Measurements from ENCODE around the gene PRXL2B.

Gene PRXL2B

DNA sequence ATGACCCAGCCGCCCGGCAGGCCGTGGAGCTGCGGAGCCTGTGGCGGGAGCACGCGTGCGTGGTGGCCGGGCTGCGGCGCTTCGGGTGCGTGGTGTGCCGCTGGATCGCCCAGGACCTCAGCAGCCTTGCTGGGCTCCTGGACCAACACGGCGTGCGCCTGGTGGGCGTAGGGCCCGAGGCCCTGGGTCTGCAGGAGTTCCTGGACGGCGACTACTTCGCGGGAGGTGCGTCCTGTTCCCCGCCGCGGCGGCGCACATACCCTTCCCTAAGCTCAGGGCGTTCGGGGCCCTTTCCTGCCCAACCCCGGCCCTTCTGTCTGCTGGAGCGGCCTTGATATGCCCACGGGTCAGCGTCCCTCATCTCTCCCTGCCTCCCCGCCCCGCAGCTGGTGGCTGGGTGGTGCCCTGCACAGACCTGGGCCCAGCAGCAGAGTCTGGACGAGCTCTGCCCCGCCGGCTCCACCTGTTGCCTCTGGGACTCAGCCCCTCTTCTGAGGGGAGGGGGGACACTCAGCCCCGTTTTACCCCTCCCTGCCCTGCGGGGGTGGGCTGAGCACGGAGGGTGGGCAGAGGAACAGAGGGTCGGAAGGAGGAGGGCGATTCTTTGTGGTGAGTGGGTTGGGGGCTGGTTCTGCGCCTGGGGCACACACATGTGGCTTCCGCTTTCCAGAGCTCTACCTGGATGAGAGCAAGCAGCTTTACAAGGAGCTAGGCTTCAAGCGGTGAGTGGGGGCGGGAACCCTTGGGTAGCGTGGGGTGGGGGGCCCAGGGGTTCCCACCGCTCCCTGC lies 688 bp downstream of the PRXL2B start:
- no peak for DNase-seq

DNA sequence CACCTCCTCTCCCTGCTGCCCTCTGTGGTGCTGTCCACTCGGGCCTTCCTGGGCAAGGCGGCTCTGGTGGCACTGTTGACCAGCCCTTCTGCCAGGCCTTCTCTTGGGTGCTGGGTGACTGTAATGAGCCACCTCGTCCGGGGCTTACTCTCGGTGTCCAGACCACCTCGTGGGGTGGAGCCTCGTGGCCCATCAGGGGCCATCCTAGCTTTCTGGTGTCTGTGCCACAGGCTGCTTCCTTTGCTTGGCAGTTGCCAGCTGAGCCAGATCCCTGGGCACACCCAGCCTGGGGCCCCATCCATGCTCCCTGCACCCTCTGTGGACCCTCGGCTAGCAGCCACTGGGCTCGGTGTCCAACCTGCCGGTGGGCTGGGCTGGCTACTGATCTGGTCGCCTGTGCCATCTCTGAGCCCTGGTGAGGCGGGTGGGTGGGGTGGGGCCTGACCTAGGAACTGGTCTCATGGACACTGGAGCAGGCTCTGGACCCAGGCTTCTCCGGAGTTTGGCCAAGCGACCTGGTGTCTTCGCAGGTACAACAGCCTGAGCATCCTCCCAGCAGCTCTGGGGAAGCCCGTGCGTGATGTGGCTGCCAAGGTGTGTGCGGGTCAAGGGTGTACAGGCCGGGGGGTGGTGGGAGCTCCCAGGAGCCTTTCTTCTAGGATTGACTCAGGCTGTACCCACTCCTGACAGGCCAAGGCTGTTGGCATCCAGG lies 1.4 kb downstream of the PRXL2B start:
- DNase-seq = no peak

DNA sequence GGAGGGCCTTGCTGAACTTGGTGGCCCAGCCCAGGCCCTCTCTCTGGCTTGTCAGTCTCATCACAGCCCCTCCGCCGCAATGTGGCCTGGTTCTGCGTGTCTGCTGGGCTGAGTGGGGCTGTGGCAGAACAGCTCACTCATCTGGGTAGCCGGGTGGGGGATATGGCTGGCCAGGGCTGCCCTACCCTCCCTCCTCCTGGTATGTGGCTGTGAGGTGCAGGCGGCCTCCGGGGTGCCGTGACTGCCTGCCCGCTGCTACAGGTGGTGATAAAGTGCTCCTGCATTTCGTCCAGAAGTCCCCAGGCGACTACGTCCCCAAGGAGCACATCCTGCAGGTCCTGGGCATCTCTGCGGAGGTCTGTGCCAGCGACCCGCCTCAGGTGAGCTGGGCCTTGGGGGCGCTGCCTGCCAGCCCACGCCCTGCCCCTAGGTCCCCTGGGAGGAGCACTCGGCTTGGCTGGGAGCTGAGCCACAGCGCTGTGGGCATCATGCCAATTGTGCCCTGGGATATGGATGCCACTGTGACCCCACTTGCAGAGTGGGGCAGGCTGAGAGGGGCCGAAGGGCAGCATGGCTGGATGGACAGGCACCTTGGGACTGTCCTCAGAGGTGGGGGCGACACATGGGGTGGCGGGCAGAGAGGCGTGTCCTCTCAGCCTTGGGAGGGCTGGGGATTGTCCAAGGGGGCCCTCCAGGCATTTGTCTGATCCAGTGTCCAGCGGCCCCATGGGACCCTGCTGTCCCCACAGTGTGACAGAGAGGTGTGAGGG lies 2.3 kb downstream of the PRXL2B start:
- no peak for DNase-seq

DNA sequence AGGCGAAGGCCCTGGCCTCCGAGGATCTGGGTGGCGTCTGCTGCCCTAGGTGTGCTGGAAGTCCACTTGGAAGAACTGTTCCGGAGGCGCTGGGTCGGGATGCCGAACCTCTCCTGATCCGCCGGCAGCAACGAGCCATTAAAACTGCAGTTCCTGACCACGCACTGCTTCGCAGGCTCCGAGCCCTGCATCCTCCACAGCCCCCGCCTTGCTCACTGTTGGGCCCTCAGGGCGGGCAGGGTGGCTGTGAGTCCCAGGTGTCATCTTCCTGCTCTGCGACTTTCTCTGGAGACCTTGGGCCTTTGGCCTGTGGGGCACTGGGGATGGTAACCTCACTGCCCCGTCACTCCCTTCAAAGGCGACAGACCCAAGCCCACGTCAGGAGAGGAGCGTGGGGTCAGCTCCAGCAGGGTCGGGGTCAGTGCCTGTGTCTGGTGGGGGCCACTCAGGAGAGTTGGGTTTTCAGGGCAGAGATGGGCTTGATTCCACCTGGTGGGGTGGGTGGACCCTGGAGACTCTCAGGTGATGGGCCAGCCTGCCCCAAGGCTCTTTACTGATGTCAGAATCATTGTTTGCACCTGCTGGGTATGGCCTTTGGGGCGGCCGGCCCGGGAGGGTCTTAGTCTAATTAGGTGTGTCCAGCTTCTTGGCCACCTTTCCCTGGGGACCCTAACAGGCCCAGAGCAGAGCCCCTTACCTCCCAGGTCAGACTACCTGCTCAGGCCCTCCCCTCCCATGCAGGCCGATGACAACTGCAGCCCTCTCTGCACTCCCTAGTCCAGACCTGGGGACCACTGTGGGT lies 3.1 kb downstream of the PRXL2B start:
- no peak for DNase-seq

DNA sequence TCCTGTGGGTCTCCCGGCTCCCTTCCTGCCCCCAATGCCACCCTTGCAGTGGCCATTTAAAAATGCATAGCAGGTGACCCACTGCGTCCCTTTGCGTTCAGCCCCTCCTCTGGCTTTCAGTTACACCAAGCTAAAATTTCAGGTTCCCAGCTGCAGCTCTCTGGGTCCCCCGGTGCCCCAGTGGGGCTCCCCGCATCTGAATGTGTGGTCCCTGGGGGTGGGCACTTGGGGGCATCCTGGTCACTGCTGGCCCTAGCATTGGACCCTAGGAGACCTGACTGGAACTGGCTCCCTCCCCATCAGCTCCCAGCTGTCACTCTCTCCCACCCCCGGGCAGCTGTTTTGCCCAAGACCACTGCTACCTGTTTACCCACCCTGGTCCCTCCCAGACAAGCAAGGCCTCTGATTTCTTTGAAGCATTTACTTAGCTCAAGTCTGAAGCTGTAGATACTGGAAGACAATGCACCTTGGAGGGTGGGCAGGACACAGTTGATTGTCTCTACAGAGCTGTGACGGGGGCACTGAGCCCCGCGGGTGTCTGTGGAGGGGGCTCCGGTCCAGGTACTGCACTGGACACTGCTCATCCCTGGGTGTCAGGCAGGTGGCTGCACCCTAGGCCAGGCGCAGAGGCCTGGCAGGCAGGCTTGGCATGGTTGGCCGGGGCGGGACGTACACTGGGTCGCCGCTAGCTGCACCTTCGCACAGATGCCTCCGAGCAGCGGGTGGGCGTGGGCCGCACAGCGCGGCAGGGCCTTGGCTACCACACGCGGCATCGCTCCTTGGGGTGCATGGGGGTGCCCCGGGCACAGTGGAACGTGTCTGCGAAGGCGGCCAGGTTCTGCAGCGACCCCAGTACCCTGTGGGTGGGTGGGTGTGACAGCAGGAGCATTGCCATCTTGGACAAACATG lies 3.9 kb downstream of the PRXL2B start:
- DNase-seq = no peak

DNA sequence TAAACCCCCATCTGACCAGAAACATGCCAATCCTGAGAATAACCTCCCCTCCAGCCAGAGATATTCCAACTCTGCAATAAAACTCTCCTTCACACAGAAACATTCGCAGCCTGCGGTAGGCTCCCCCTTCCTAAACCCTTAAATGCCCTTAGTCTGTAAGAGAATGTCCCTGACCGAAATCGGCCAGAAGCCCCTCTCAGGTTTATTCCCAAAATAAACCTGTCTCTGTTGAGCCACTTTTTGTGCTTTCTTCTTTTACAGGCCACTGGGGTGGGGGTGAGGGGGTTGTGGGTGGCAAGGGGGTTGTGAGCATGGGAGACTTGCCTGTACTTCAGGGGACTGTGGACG lies 4.6 kb downstream of the PRXL2B start:
- DNase-seq = no peak

DNA sequence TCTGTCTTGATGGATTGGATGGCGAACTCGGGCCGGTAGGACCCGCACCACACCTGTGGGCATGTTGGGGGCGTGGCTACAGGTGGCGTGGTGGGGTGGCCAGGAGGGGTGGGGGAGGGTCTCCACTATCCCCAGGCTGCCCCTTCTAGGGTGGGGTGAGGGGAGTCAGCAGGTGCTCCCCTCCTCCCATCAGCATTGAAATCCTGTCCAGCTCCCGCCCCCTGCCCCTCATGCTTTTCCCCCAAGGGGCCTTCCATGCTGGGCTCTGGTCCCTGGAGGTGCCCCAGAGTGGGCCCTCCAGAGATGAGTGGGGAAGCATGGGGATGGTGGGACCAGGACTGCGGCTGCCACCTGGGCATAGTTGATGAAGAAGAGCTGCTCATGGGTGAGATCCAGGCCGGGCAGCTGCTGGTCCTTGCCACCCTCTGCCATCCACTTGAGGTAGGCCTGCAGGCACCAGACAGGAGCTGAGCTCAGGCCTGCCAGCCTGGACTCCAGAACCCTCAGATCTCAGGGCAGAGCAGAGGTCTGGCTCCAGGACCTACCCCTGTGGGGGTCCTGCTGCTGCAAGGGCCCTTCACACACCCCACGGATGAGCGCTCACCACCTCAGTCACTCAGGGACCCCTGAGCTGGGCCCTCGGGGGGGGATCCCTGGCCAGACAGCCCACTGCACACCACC lies 5.1 kb downstream of the PRXL2B start:
- no peak for DNase-seq

DNA sequence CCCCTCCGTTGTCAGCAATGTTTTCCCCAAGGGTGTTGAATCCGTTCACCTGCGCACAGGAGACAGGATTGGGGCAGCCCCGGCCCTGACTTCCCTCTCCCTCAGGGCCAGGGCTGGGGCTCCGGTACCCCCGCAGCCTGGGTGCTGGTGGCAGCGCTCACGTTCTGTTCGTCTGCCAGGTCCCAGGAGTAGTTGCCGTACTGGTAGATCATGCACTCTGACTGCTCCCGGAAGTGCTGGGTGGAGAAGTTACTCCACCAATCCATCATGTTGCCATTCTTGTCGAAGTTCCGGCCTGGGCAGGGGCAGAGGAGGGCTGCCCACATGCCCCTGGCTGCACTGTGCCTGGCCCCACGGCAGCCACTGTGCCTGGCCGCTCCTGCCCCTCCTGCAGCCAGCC lies 6.1 kb downstream of the PRXL2B start:
- DNase-seq = no peak

DNA sequence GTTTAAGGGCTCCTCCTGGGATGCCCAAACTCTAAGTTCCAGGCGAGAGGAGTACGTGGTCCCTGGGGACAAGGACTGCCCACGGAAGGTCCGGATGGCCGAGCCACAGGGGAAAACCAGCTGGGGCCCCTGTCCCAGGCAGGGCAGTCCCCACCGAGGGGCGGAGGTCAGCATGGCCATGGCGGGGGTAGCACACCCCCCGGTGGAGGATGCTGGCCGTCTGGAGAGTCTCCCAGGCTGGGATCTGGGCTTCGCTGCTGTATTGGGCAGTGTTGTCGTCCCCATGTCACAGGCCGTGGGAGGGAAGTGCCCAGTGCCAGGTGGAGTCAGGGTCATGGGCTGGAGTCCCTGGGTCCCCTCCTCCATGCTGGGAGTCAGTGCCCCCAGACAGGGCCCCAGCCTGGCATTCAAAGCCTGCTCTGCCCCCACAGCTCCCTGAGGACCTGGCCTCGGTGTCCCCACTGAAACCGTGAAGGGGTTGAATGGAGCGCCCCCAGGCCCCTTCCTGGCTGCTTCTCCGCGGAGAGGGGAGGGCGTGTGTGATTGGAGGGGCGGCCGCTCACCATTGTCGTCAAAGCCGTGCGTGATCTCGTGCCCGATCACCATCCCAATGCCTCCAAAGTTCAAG lies 6.8 kb downstream of the PRXL2B start:
- no peak for DNase-seq

DNA sequence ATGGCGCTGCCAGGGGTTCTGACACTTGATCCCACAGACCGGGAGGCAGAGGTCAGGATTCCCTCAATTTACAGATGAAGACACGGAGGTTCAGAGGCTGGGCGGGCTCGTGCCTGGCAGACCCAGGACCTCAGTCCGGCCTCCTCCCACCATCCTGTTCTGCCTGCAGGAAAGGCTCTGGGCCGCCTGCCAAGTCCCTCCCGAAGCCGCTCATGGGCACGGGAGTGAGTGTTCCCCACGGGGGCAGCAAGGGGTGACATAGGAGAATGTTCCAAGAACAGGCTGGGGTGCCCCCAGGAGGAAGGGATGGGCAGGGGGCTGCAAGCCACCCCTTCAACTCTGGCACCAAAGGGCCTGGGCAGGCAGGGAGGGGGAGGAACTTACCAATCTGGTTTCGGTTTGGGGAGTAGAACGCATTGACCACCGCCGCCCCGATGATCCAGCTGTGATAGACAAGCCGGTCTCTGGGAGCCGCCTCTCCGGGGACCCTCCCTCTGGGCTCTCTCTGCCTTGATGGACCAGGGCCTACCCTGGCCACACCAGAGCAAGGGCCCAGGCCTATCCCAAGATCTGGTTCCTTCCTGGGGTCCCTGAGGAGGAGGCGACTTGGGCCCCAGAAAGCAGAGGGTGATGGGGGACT lies 7.5 kb downstream of the PRXL2B start:
- DNase-seq = no peak

DNA sequence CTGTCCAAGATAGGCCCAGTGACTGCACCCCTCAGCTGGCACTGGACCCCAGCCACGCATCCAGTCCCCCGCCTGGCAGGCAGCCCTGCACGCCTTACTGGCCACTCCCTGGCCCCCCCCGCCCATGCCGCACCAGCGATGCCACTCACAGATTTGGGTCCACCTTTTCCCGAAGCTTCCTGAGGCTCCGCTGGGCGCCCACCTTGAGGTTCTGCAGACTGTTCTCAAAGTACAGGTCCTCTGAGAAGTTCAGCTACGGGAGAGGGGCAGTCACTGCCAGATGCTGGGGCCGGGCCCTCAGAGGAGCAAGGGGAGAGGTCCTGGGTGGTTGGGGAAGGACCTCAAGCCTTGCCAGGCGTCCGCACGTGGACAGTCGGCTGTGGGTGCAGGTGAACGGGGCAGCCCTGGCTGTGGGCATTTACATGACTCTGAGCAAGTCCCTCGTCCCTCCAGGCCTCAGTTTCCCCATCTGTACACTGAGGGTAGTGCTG lies 8.1 kb downstream of the PRXL2B start:
- DNase-seq = no peak

DNA sequence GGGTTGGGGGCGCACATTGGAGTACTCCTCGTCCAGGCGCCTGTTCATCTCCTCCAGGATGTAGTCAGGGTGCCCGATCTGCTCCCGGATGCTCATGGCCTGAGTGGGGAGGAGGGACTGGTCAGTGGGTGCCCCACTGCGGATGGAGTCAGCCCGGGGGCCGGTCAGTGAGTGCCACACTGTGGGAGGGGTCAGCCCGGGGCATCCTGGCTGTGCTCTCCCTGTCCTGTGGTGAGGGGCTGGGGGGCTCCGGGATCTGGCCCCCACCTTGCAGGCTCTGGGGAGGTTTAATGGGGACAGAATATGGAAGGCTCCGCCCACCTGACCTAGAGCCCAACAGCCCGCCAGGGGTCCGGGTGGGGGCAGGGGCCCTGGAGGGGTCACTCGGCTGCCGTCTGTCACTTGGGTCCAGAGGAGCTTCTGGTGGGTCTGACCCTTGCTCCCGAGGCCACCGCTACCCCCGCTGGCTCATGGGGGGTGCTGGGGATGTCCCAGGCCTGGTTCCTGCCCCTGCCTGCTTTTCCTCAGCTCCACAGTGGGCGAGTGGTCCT lies 8.8 kb downstream of the PRXL2B start:
- DNase-seq = no peak

DNA sequence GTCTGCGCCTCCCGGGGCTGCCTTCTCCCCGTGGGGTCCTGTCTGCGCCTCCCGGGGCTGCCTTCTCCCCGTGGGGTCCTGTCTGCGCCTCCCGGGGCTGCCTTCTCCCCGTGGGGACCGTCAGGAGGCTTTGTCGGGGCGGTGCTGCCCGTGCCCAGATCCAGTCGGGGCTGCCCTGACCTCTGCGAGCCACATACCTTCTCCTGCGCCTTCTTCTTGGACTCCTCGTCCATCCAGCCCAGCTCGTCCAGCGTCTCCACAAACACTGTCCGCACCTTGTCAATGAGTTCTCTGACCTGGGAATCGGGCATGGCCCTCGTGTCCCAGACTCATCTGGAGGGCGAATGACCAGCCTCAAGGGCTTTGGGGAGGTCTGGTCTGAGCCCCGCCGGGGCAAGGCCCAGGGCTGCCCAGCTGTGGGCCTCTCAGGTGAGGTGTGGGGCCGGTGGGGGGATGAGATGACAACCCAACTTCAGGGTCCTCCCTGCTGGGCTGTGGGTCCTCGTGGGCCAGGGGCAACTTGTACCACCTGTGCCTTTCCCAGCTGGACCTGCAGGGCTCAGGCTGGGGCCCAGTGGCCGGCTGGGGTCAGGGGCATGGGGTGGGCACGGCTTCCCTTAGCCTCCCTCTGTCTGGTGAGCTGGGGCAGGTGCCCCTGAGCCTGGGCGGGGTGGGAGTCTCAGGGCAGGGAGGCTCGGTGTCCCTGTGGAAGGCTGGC lies 9.4 kb downstream of the PRXL2B start:
- no peak for DNase-seq

DNA sequence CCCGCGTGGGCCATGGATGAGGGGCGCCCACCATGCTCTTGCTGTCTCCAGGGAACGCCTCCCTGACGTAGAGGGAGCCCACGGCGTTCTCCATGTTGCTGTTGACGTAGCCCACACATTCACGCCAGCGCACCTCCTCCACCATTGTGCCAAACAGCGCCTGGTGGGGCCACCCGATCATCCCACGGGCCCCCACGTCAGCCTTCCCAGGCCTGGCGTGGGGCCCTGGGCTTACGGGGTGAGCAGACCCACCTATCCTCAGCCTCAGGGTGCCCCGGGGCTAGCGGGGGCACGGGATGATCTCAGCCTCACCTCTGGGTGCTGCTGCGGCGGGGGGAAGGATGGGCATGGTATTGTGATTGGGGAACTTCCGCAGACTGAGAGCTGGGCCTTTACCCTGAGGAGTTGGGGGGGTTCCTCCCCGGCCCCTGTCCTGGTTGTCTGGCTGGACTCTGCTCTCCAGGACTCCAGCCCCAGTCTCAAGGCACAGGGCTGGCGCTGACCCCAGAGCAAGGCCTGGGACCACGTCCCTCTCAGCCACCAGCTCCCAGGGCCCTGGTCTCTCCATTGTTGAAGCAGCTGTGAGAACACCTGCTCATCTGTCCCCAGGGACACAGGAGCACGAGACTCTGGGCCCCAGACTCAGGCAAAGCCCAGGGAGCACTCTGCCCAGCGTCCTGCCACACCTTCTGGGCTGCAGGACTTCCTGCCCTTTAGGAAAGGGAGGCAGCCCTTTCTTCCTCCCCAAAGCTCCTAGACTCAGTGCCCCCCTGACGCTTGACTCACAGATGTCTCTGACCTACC lies 10.2 kb downstream of the PRXL2B start:
- DNase-seq = peak; percentile 48

DNA sequence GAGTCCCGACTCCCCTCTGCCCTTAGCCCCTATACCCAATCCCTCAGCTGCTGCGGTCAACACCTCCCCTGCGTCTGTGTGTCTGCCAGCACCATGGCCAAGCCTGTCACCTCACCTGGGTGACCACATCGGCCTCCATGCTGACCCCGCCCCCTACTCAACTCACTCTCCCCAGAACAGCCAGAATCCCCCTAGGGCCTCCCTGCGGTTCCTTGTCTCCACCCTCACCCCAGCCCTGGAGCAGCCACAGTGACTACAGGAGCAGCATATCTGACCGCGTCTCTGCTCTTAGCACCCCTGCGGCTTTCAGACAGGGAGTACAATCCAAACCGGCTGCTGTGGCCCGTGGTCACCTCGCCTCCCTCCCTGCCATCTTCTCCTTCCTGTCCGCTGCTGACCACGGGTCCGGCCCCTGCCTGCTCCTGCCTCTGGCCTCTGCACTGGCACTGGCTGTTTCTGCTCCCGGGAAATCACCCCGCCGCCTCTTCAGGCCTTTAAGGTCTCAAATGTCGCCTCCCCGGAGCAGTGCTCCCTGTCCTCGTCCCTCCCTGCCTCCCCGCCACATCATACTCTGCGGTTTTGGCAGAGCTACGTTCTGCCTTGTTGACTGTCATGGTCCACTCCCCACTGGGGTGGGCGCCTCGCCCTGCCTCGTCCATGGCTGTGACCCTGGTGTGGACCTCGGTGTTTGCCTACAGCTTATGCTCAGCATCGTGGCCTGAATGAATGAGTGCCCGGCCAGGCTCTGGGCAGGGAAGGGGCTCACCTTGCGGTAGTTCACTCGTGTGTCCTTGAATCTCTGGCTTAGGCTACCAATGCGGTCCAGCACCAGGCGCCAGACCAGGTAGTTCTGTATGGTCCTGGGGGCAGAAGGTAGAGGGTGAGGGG lies 11.1 kb downstream of the PRXL2B start:
- DNase-seq = no peak

DNA sequence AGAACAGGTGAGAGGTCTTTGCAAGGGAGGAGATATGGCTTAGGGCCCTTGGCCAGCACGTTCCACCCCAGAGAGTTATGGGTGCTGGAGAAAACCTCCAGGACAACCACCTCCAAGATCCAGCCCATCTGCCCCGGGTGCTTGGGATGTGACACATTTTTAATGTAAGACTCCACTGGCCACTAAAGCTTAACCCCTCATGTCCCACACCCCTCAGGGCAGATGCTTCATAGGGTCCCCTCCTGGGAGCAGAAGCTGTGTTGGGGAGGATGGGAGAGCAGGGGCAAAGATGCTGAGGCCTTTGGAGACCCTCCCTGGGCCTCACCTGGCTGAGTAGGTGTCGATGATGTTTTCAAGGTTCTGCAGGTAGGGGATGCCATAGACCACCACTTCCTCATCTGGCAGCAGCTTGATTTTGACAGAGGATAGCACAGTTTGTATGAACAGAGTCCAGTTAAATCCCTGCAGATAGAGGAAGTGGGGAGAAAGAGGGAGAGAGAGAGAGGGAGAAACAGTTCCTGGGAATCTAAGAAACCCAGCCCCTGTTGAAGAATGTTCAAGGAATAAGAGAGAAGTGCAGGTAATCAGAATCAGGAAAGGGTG lies 11.9 kb downstream of the PRXL2B start:
- DNase-seq = no peak
